Inferior parietal cortex (tissue), 1 donor: ENCODE data around the gene SDC1.

Experiments
- DNase-seq: peaks from one replicate; pipeline ENCODE4 v3.0.0-alpha.2; 2016; ENCODE audit errors: extremely low spot score

Gene SDC1

GRCh38 chr2:20170704-20171250, 54.2 kb downstream of the SDC1 start:
- DNase-seq: no peak

- no peak for DNase-seq
Observed at GRCh38 chr2:20169796-20170703, 54.9 kb downstream of the SDC1 start.

DNA sequence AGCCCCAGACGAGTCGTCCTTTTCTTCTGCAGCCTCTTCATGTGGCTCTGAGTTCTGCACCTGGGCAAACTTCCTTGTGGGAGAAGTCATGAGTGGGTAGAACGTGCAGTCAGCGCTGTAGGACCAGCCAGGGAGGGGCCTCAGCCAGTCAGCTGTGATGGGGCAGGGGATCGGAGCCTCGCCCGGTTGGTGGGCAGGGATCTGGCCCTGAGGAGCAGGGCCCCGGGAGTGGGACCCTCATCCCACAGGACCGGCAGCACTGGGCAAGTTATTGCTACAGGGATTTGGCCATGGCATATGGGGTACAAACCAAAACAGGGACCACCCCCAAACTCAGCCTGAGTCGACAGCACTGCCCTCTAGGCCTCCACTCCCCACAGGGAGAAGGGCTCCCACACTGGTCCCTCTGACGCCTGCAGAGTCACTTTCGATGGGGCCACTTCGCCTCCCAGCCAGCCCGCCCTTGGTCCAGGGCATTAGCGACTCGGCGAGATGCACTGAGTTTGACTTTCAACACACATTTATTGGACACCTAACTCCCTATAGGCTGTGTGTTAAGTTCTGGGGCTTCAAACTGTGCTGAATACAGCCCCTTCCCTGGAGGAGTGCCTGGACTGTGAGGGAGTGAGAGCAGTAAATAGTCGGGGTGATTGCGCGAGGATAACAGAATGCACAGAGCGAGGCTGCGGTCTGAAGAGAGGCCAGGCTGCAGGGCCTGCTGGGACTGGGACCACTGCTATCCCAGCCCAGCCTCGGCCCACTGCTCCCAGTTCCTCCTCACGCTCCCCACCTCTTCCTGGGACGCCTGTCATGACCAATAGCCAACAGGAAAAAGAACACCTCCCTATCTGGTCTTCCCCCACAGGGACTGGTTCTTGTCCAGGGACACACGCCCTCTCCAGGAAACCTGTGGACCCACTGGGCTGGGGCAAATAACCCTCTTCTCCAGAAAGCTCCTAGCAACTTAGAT, 55.9 kb downstream of the SDC1 start:
- DNase-seq: no peak

- no peak for DNase-seq
Observed at GRCh38 chr2:20168048-20168726, 56.7 kb downstream of the SDC1 start.

DNA sequence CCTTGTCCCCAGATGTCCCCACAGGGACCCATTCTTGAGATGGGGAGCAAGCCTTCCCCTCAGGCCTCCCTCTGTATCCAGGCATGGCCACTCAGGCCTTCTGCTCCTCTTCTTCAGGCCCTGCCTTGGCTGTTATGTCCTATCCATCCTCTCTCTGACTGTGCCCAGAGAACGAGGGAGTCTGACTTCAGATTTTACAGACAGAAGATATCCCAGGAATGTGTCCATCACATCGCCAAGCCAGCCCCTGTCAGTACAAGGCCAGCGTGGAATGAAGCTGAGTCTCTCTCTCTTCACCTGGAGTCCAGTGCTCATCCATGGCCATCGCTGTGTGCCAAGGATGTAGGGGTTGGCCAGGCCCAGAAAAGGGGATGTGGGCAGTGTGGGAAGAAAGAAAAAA, 57.6 kb downstream of the SDC1 start:
- DNase-seq: no peak

- no peak for DNase-seq
Observed at GRCh38 chr2:20165677-20166509, 59.0 kb downstream of the SDC1 start.

DNA sequence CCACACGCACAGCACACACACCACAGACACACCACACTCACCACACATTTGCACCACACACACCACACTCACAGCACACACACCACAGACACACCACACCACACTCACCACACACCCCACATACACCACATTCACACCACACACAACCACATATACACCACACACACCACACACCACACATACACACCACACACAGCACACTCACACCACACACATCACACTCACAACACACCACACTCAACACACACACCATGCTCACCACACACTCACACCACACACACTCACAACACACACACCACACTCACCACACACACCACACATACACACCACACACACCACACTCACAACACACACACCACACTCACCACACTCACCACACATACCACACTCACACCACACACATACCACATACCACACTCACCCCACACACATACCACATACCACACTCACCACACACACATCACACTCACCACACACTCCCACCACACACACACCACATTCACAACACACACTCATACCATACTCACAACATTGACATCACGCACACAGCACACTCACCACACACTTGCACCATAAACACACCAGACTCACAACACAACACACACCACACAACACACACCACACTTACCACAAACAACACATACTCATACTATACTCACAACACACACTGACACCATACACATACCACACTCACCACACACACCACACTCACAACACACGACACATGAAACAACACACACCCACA, 60.0 kb downstream of the SDC1 start:
- no peak for DNase-seq

DNA sequence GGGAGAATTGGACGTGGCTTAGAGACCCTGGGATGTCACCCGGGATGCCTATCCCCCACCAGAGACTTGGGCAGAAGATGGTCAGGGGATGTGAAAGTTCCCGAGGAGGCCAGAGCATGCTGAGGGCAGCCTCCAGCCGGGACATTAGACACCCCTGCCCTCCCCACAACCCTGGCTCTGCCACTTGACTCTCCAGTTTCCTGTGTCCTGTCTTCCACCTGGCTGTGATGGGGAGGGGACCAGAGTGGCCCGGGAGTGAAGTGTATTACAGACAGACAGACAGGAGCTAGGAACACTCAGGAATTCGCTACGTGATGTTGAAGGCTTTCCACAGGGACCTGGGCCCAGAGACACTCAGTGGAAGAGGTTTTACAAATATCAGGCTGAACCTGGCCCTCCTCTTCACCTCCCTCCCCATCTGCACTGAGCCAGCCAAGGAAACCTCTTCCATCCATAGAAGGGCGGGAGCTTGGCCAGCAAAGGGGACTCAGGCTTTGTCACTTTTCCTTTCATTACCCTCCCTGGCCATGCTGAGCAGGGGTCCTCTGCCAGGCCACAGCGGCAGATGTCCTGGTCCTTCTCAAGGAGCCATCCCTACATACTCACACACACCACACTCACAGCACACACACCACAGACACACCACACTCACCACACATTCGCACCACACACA, 60.7 kb downstream of the SDC1 start:
- DNase-seq: no peak

DNA sequence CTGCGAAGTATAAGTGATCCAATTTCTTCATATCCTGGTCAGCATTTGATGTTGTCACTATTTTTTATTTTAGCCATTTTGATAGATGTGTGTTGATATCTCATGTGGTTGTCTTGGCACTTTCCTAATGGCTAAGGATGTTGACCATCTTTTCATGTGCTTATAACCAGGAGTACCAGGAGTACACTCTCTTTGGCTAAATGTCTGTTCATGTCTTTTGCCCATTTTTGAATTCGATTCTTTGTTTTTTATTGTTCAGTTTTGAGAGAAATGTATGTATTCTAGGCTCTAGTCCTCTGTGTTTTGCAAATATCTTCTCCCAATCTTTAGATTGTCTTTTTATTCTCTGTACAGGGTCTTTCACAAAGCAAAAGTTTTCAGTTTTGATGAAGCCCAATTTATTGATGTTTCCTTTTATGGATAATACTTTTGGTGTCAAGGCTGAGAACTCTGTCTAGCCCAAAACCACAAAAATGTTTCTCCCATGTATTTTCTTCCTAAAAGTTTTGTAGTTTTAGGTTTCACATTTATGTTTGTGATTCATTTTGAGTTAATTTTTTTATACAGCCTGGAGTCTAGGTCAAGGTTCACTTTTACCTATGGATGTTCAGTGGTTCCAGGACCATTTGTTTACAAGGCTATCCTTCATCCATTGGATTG, 65.4 kb downstream of the SDC1 start:
- no peak for DNase-seq

GRCh38 chr2:20157193-20157891, 67.6 kb downstream of the SDC1 start:
- DNase-seq: no peak

GRCh38 chr2:20156836-20157192, 68.1 kb downstream of the SDC1 start:
- DNase-seq: no peak

GRCh38 chr2:20156076-20156759, 68.7 kb downstream of the SDC1 start:
- DNase-seq: no peak

DNA sequence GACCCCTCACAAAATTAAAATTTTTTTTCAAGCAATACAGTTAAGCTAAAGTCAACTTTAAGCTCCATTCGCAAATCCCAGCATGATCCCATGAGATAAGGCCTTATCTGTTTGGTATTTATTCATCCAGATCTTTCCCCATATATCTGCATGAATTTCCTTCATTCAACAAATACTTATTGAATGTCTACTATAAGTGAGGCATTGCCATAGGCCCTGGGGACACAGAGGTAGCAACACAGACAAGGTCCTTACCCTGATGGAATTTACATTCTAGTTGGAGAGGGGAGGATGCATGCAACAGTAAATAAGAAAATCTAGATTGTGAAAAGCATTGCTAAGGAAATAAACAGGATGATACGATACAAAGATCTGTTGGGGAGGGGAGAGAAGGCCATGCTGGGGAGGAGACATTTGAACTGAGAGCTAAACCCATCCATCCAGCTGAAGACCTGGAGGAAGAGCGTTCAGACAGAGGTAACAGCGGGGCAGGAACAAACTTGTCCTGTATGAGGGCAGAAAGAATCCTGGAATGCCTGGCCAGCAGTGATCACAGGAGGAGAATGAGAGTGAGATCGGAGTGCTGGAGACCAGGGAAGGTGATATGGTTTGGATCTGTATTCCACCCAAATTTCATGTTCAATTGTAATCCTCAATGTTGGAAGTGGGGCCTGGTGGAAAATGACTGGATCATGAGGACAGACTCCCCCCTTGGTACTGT, 71.6 kb downstream of the SDC1 start:
- no peak for DNase-seq

DNA sequence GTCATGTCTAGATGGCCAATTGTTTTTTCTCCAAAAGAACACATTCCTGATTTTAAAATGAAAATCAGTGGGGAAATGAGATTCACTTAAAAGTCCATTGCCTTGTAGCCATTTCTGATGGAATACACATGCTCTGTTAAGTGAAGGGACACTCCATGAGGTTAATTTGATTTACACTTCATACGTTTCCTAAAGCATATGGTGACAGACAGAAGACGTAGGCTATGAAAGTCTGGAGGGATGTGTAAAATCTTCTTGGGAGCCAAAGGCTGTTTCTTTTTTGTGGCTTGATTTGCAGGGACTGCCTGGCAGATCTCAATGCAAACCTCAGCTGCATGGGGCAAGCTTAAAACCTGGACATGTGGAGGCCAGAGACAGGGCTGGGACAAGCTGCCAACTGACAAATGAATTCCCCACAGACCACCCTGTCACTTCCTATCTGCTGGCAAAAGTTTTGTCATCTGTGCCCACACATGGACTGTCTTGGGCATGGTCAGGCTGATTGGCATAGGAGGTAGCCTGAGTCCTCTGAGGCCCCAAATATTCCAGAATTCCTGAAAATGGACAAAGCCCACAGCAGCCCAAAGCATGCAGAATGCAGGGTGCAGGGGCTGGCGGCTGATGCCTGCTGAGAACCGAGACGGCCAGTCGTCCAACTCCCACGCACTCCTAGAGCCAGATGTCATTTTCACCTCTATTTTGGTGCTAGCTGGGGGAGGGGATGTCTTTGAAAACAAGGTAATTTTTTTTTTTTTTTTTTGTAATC, 73.9 kb downstream of the SDC1 start:
- no peak for DNase-seq
